Erythroblast (primary cell): ENCODE results near the gene SCAI.

Experiments
- GATA1 ChIP-seq: IDR thresholded peaks from 2 replicates; pipeline ENCODE4 v1.6.1; 2011; ENCODE audit warnings: low read depth, mild to moderate bottlenecking, control low read depth, low read length, moderate library complexity
- POLR2A ChIP-seq: IDR thresholded peaks from 2 replicates; pipeline ENCODE4 v1.6.1; 2011; ENCODE audit warnings: mild to moderate bottlenecking, low read length

DNA sequence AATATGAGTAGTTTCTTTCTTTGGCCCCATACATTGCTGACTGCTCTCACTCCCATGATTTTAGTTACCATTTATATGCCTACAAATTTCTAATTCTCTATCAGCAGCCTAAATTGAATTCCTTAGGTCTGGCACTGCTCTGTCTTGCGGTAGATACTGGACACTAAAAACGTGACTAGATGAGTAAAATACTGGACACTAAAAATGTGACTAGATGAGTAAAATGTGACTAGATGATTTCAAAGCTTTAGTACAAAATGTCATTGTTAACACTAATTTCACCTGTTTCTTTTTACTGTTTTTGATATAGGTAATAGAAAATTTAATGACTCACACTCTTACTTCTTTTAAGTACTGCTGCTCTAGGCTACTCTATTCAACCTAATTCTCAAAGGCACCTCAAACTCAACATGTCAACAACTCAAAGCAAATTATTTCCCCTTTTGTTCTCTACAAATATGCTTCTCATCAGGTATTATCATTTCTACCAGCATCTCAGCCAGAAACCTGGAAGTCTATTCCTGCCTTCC is 171.0 kb downstream of the SCAI start:
- TF ChIP-seq POLR2A (no peak), GATA1 (no peak)
